ENCODE measurements around the gene EDEM3.

GRCh38 chr1:184739796-184740195, 14.9 kb downstream of the EDEM3 start:
- TF ChIP-seq CTCF (conservative IDR thresholded peaks at IDR 0.05 in 1 of 2, IDR thresholded peaks at IDR 0.05 in 1 of 2; ENCODE audit: extremely low read depth in 1 of 2, insufficient read depth in 1 of 2, low read depth in 1 of 2, low read length in 2 of 2) (no peak), EZH2 (IDR thresholded peaks at IDR 0.05; ENCODE audit: borderline replicate concordance, low read length) (no peak)
